ENCODE data around the gene IDH3G.

IDH3G gene

GRCh38 chrX:153773741-153774575 is 20.2 kb downstream of the IDH3G start:
- no peak for DNase-seq

GRCh38 chrX:153773218-153773611 is 21.0 kb downstream of the IDH3G start:
- DNase-seq = no peak

GRCh38 chrX:153772316-153773217 is 21.6 kb downstream of the IDH3G start:
- no peak for DNase-seq

- no peak for DNase-seq
Measured at GRCh38 chrX:153771415-153772315, 22.5 kb downstream of the IDH3G start.

- no peak for DNase-seq
Measured at GRCh38 chrX:153770601-153771414, 23.4 kb downstream of the IDH3G start.

GRCh38 chrX:153769865-153770600 is 24.1 kb downstream of the IDH3G start:
- peak in 4 of 56 donors; percentile 14 to 34 (median 18) for DNase-seq

GRCh38 chrX:153769158-153769864 is 24.9 kb downstream of the IDH3G start:
- DNase-seq = no peak

GRCh38 chrX:153768311-153769157 is 25.6 kb downstream of the IDH3G start:
- DNase-seq = no peak

GRCh38 chrX:153767674-153768055 is 26.5 kb downstream of the IDH3G start:
- no peak for DNase-seq

- no peak for DNase-seq
Measured at GRCh38 chrX:153766871-153767673, 27.1 kb downstream of the IDH3G start.

GRCh38 chrX:153766098-153766817 is 27.9 kb downstream of the IDH3G start:
- DNase-seq = peak in 36 of 56 donors; percentile 9 to 71 (median 47)

GRCh38 chrX:153765138-153766079 is 28.8 kb downstream of the IDH3G start:
- peak in 55 of 56 donors; percentile 25 to 97 (median 86) for DNase-seq

- DNase-seq = peak in 5 of 56 donors; percentile 63 to 96 (median 86)
Measured at GRCh38 chrX:153764786-153765137, 29.4 kb downstream of the IDH3G start.

GRCh38 chrX:153763989-153764755 is 30.0 kb downstream of the IDH3G start, which contains the start of gene PLXNB3:
PLXNB3 (plus strand) TSS chrX:153764249; CDS start chrX:153765536, 1,287 bp downstream.
- DNase-seq = peak in 55 of 56 donors; percentile 13 to 94 (median 72)

Measured in amygdala (tissue), 56 donors.